IMR-90 (cell line): ENCODE results near the gene APMAP. TPM values are rescaled to one million over a fixed set of nuclear protein-coding genes. Genes with fewer than 3 reads are reported as not detected.

Experiments used
- ATAC-seq: fragments of 200-7000 bp; cut with Tn5 transposase; 2 replicates; pipeline ENCODE4 v1.9.1; 2020; ENCODE audit warnings: low read depth, mild to moderate bottlenecking, moderate library complexity
- BruUV-seq: library from RNA; stranded (reverse); fragments of 400-500 nt; replicated peaks from 2 replicates; lab custom pipeline; 2021; lab: Mats Ljungman, UMichigan
- CTCF ChIA-PET: fragments of 300-600 bp; formaldehyde crosslinking; extraction: SDS; loops from one replicate; lab custom pipeline; 2021; ENCODE audit warnings: antibody characterized with exemption; lab: Yijun Ruan, JAX
- POLR2A ChIA-PET: fragments of 300-600 bp; sonication (Branson Sonifier 250); formaldehyde crosslinking; loops from one replicate; lab custom pipeline; 2022; ENCODE audit warnings: antibody characterized with exemption; ENCODE audit not compliant: unreplicated experiment; lab: Charles Lee
- DNase-seq: peaks from one replicate; pipeline ENCODE4 v3.0.0; 2013
- H2AFZ ChIP-seq: replicated peaks from 2 replicates; pipeline ENCODE3; 2013; ENCODE audit warnings: low read length, mild to moderate bottlenecking; ENCODE audit not compliant: poor library complexity
- H2AK5ac ChIP-seq: 2 replicates; pipeline ENCODE4 v1.6.1; 2013; ENCODE audit warnings: low read depth, low read length, inconsistent platforms
- H2AK9ac ChIP-seq: replicated peaks from 2 replicates; pipeline ENCODE3; 2013; ENCODE audit warnings: mild to moderate bottlenecking, low read depth, low read length, moderate library complexity; ENCODE audit not compliant: poor library complexity
- H2BK120ac ChIP-seq: 2 replicates; pipeline ENCODE4 v1.6.1; 2013; ENCODE audit warnings: low read depth, low read length, inconsistent platforms
- H2BK15ac ChIP-seq: 3 replicates; pipeline ENCODE4 v1.6.1; 2013; ENCODE audit warnings: low read depth, low read length, inconsistent platforms
- H2BK20ac ChIP-seq: 2 replicates; pipeline ENCODE4 v1.6.1; 2013; ENCODE audit warnings: low read depth, mild to moderate bottlenecking, inconsistent platforms, low read length, moderate library complexity
- H2BK5ac ChIP-seq: 2 replicates; pipeline ENCODE4 v1.6.1; 2013; ENCODE audit warnings: mild to moderate bottlenecking, low read depth, low read length, inconsistent platforms; ENCODE audit not compliant: poor library complexity, severe bottlenecking
- H3K14ac ChIP-seq: replicated peaks from 2 replicates; pipeline ENCODE4 v1.6.1; 2013; ENCODE audit warnings: low read depth, low read length, inconsistent platforms
- H3K18ac ChIP-seq: 2 replicates; pipeline ENCODE4 v1.6.1; 2013; ENCODE audit warnings: low read depth, low read length, control low read depth
- H3K23ac ChIP-seq: 2 replicates; pipeline ENCODE4 v1.6.1; 2013; ENCODE audit warnings: low read depth, low read length, inconsistent platforms
- H3K27ac ChIP-seq: 2 replicates; pipeline ENCODE4 v1.5.1; 2013; ENCODE audit warnings: mild to moderate bottlenecking, control low read depth, low read length; ENCODE audit not compliant: insufficient read depth
- H3K27me3 ChIP-seq: 2 replicates; pipeline ENCODE4 v1.6.1; 2013; ENCODE audit warnings: low read length; ENCODE audit not compliant: control insufficient read depth, insufficient read depth
- H3K36me3 ChIP-seq: 2 replicates; pipeline ENCODE4 v1.6.1; 2013; ENCODE audit warnings: low read length, mixed read lengths; ENCODE audit not compliant: control insufficient read depth, insufficient read depth
- H3K4ac ChIP-seq: 2 replicates; pipeline ENCODE4 v1.6.1; 2013; ENCODE audit warnings: low read depth, low read length, inconsistent platforms
- H3K4me1 ChIP-seq: 2 replicates; pipeline ENCODE4 v1.6.1; 2013; ENCODE audit warnings: low read length, mixed read lengths; ENCODE audit not compliant: control insufficient read depth, insufficient read depth
- H3K4me2 ChIP-seq: 2 replicates; pipeline ENCODE4 v1.6.1; 2013; ENCODE audit warnings: low read depth, mild to moderate bottlenecking, control low read depth, low read length, moderate library complexity
- H3K4me3 ChIP-seq: 2 replicates; pipeline ENCODE4 v1.5.1; 2013; ENCODE audit warnings: low read depth, mild to moderate bottlenecking, control low read depth, low read length, moderate library complexity; ENCODE audit not compliant: insufficient read depth
- H3K56ac ChIP-seq: 2 replicates; pipeline ENCODE4 v1.6.1; 2013; ENCODE audit warnings: low read length, inconsistent platforms; ENCODE audit not compliant: insufficient read depth; ENCODE audit errors: extremely low read depth
- H3K79me1 ChIP-seq, 2 experiments: 2 replicates each; pipeline ENCODE4 v1.6.1; 2013; ENCODE audit warnings: low read length in 2 of 2, inconsistent platforms in 1 of 2, low read depth in 1 of 2
- H3K9ac ChIP-seq: 2 replicates; pipeline ENCODE4 v1.6.1; 2013; ENCODE audit warnings: low read depth, low read length, control low read depth
- H3K9me1 ChIP-seq: 2 replicates; pipeline ENCODE4 v1.6.1; 2013; ENCODE audit warnings: low read length, inconsistent platforms; ENCODE audit not compliant: insufficient read depth
- H3K9me3 ChIP-seq: 2 replicates; pipeline ENCODE4 v1.6.1; 2013; ENCODE audit warnings: low read length; ENCODE audit not compliant: control insufficient read depth, insufficient read depth
- H4K20me1 ChIP-seq: 2 replicates; pipeline ENCODE4 v1.6.1; 2013; ENCODE audit warnings: low read length, inconsistent platforms; ENCODE audit not compliant: insufficient read depth
- H4K5ac ChIP-seq: 2 replicates; pipeline ENCODE4 v1.6.1; 2013; ENCODE audit warnings: mild to moderate bottlenecking, low read depth, low read length, control low read depth
- H4K8ac ChIP-seq, 2 experiments: 2 replicates each; pipeline ENCODE4 v1.6.1; 2013; ENCODE audit warnings: low read depth in 2 of 2, low read length in 2 of 2, control low read depth in 1 of 2, inconsistent platforms in 1 of 2
- H4K91ac ChIP-seq: 2 replicates; pipeline ENCODE4 v1.6.1; 2013; ENCODE audit warnings: low read depth, low read length, inconsistent platforms; ENCODE audit not compliant: insufficient read depth
- CEBPB ChIP-seq: IDR thresholded peaks from 2 replicates; pipeline ENCODE4 v1.6.1; 2012; ENCODE audit warnings: low read depth, low read length, improper control_type of control experiment
- FOS ChIP-seq: fragments of 150-350 bp; IDR thresholded peaks from 2 replicates; pipeline ENCODE4 v1.6.1; 2016; ENCODE audit warnings: low read depth, low read length
- MAZ ChIP-seq: IDR thresholded peaks from 2 replicates; pipeline ENCODE4 v1.6.1; 2012; ENCODE audit warnings: low read depth, mild to moderate bottlenecking, low read length, improper control_type of control experiment, moderate library complexity, borderline replicate concordance
- POLR2A ChIP-seq: IDR thresholded peaks from 2 replicates; pipeline ENCODE4 v1.6.1; 2012; ENCODE audit warnings: mild to moderate bottlenecking, low read depth, low read length
- RAD21 ChIP-seq: IDR thresholded peaks from 2 replicates; pipeline ENCODE4 v1.6.1; 2012; ENCODE audit warnings: low read length, improper control_type of control experiment
- RCOR1 ChIP-seq: IDR thresholded peaks from 2 replicates; pipeline ENCODE4 v1.6.1; 2012; ENCODE audit warnings: mild to moderate bottlenecking, low read length, improper control_type of control experiment; ENCODE audit not compliant: insufficient replicate concordance
- RFX5 ChIP-seq: IDR thresholded peaks from 2 replicates; pipeline ENCODE4 v1.8.0; 2012; ENCODE audit warnings: low read depth, mild to moderate bottlenecking, low read length, moderate library complexity
- WGBS, 2 experiments: methylation state at CpG; one replicate each; pipeline versions ENCODE4 v1.1.5 to v1.1.7; 2013; ENCODE audit warnings: missing lambda C conversion rate in 2 of 2; ENCODE audit not compliant: insufficient read length in 1 of 2; ENCODE audit errors: extremely low coverage in 2 of 2; 5-methylcytosine and 5-hydroxymethylcytosine counted together
- dilution Hi-C: fragments of 300-500 bp; cut with HindIII; formaldehyde crosslinking; loops from one replicate; pipeline ENCODE4 v1.14.3; 2018; ENCODE audit warnings: low sequenced_read_pairs; ENCODE audit not compliant: unreplicated experiment
- in situ Hi-C: fragments of 300-500 bp; cut with MboI; formaldehyde crosslinking; loops from 3 replicates; pipeline ENCODE4 v1.14.3; 2019; ENCODE audit warnings: low sequenced_read_pairs, inconsistent platforms, mixed read lengths
- intact Hi-C: fragments of 100-400 bp; cut with micrococcal nuclease; formaldehyde crosslinking; loops from 2 replicates; pipeline ENCODE4 v1.10.0; 2022
- polyA plus RNA-seq, 3 experiments: library from polyadenylated mRNA; depleted of rRNA; stranded (reverse); fragments of >200 nt; gene quantifications; 2 replicates each; pipeline ENCODE4 v1.2.3, GENCODE V29; 2012; ENCODE audit warnings: low replicate concordance in 1 of 3
- total RNA-seq: library from RNA; depleted of rRNA; stranded (reverse); fragments of >200 nt; gene quantifications from 2 replicates; pipeline ENCODE4 v1.2.3, GENCODE V29; 2012

APMAP gene
- total and polyA plus RNA-seq, 2 of the 4 experiments (the other 2 are of a cell fraction), result 67.2 to 88.8 TPM

GRCh38 chr20:24954566-24954965, 38.0 kb downstream of the APMAP start (continued):
- TF ChIP-seq RAD21 (no peak), POLR2A (no peak), RCOR1 (no peak), RFX5 (no peak)

DNA sequence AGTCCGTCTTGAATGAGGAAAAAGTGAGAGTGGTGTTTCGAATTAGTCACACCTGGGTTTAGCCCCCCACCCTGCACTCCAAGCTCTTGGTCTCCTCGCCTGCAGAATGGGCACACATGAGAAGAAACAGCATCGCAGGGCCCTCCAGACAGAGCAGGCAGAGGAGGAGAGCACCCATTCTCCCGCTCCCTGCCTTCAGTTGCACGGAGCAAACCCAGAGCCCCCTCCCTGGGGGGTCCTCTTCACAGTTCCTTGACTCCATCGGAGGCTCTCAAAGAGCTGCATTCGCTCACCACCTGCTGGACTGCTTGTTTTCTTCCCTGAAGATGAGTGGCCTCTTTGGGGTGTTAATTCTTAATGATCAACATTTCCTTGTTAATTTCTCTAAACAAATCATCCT, 38.4 kb downstream of the APMAP start:
- intact Hi-C loops, result no loop called here
- CTCF ChIA-PET, result no interaction called here

More for the DNA sequence above, 38.4 kb downstream of the APMAP start:
- H4K5ac ChIP-seq, result no peak overlapping the region
- dilution Hi-C loops (no loop called here), in situ Hi-C loops (no loop called here)
- H3K9ac ChIP-seq, result no peak overlapping the region
- H3K27ac ChIP-seq, result no peak overlapping the region
- POLR2A ChIA-PET, result no interaction called here
- no peak overlapping the region for H2BK120ac ChIP-seq
- WGBS, 2 experiments, result no CpG with 5 or more reads among the region's 8 CpGs
- H4K91ac ChIP-seq, result no peak overlapping the region
- no peaks in the 10 kb centered on the region for H3K9me3 ChIP-seq
- H2AFZ ChIP-seq, result no peak overlapping the region
- H4K8ac ChIP-seq, result no peak overlapping the region
- H3K23ac ChIP-seq, result no peak overlapping the region
- H2BK5ac ChIP-seq, result no peak overlapping the region
- no peak overlapping the region for H2AK5ac ChIP-seq
- no peak overlapping the region for H3K4me3 ChIP-seq
- no peaks in the 10 kb centered on the region for H3K4me1 ChIP-seq
- 0 out of 2 replicates have a peak, but pooled peaks cover 4% of the 10 kb centered on the region for H3K9me1 ChIP-seq
- BruUV-seq, result no TSS peak
- TF ChIP-seq RCOR1 (no peak), FOS (no peak), MAZ (no peak), CEBPB (no peak), POLR2A (no peak)
- H3K14ac ChIP-seq, result no peak overlapping the region
- peaks cover 7% of the 10 kb centered on the region; the same call in 1 of the 2 replicates for H3K36me3 ChIP-seq
- H3K79me1 ChIP-seq, result no peaks in the 10 kb centered on the region
- H3K27me3 ChIP-seq, result peaks cover 2% of the 10 kb centered on the region; the same call in 1 of the 2 replicates
- no peak overlapping the region for H3K56ac ChIP-seq
- H4K20me1 ChIP-seq, result no peaks in the 10 kb centered on the region; the same call in 1 of the 2 replicates
- DNase-seq, result no peak
- H3K4me2 ChIP-seq, result no peak overlapping the region
- H2AK9ac ChIP-seq, result no peak overlapping the region
- H3K18ac ChIP-seq, result no peak overlapping the region
- no peak for ATAC-seq
- no peak overlapping the region for H2BK15ac ChIP-seq
- no peak overlapping the region for H2BK20ac ChIP-seq
- no peak overlapping the region for H3K4ac ChIP-seq
